ENCODE results near the gene PITPNC1. TPM values are rescaled to one million over a fixed set of nuclear protein-coding genes. Genes with fewer than 3 reads are reported as not detected.

The PITPNC1 gene
- total RNA-seq, 1 experiment from 2014 or later: 20.8 TPM

DNA sequence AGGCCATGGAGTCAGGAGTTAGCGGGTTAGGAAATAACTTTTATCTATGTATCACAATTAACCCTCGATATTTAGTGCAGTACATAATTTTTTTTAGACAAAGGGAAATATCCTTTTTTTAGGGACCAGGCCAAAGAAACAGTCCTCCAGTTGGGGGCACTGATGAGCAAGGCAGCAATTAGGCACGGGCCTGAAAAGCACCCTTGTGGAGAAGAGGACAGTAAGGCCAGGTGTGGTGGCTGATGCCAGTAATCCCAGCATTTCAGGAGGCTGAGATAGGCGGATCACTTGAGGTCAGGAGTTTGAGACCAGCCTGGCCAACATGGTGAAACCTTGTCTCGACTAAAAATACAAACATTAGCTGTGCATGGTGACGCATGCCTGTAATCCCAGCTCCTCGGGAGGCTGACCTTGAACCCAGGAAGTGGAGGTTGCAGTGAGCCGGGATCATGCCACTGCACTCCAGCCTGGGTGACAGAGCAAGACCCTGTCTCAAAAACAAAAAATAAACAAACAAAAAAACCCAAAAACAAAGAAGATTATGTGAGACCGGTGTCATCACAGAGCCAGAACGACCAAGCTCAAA is 182.4 kb downstream of the PITPNC1 start:
- TF ChIP-seq TCF7L2 (IDR thresholded peaks at IDR 0.05; ENCODE audit: low read depth, low read length) (no peak), CTCF (IDR thresholded peaks at IDR 0.05) (peak; percentile 37)
- Histone ChIP-seq H3K9me3 (ENCODE audit: control insufficient read depth, insufficient read depth, low read depth, low read length) (no peaks in the 10 kb centered on the region), H3K27me3 (ENCODE audit: control insufficient read depth, insufficient read depth, low read length) (no peaks in the 10 kb centered on the region), H3K4me3 (ENCODE audit: low read depth in 2 of 2, low read length in 2 of 2) (no peak overlapping the region), H3K27ac (ENCODE audit: low read length) (no peak overlapping the region), H3K36me3 (ENCODE audit: control insufficient read depth, insufficient read depth, low read length) (no peaks in the 10 kb centered on the region), H3K4me1 (ENCODE audit: control insufficient read depth, insufficient read depth, low read length) (no peaks in the 10 kb centered on the region)
- no TSS peak for BruUV-seq (replicated peaks)
- in situ Hi-C loops (cut with HindIII; ENCODE audit: low pct_unique_long_range_greater_than_20kb, low sequenced_read_pairs) (no loop called here), intact Hi-C loops (cut with micrococcal nuclease; ENCODE audit: unreplicated experiment) (no loop called here)
- ChIA-PET POLR2A (no interaction called here), CTCF (no interaction called here)
- ATAC-seq (no peak), DNase-seq (ENCODE audit: low read depth, low spot score) (no peak)

DNA sequence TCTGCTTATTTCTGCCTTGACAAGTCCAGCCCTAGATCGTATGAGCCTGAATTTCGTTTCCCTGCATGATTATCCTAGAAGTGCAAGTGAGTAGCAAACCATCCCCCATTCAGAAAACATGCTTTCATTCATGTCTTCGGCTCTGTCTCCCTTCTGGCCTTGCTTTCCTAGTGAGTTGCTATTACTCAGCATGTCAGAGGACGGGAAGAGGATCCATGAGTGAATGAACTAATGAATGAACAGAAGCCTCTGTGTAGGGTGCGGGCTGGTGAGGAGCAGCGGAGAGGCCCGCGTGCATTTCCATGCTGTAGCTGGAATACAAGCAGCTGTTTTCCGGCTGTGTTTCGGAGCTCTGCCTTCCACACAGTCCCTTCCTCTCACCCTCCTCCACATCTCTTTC is 184.9 kb downstream of the PITPNC1 start:
- in situ Hi-C loops (cut with HindIII; ENCODE audit: low pct_unique_long_range_greater_than_20kb, low sequenced_read_pairs): no loop called here
- H3K4me1 ChIP-seq (ENCODE audit: control insufficient read depth, insufficient read depth, low read length): no peaks in the 10 kb centered on the region
- intact Hi-C loops (cut with micrococcal nuclease; ENCODE audit: unreplicated experiment): no loop called here
- H3K4me3 ChIP-seq (ENCODE audit: low read depth in 2 of 2, low read length in 2 of 2): no peak overlapping the region
- no TSS peak for BruUV-seq (replicated peaks)
- TF ChIP-seq SIN3A (IDR thresholded peaks at IDR 0.05; ENCODE audit: borderline replicate concordance, insufficient read depth, low read depth, low read length) (no peak), TCF7L2 (IDR thresholded peaks at IDR 0.05; ENCODE audit: low read depth, low read length) (no peak), CTCF (IDR thresholded peaks at IDR 0.05) (no peak), REST (IDR thresholded peaks at IDR 0.05; ENCODE audit: insufficient read depth in 1 of 2, low read depth in 2 of 2, low read length in 1 of 2) (no peak), POLR2AphosphoS5 (IDR thresholded peaks at IDR 0.05; ENCODE audit: low read depth, low read length) (no peak)
- ChIA-PET POLR2A (no interaction called here), CTCF (no interaction called here)
- ATAC-seq (no peak), DNase-seq (ENCODE audit: low read depth, low spot score) (no peak)
- no peaks in the 10 kb centered on the region for H3K9me3 ChIP-seq (ENCODE audit: control insufficient read depth, insufficient read depth, low read depth, low read length)
- H3K36me3 ChIP-seq (ENCODE audit: control insufficient read depth, insufficient read depth, low read length): no peaks in the 10 kb centered on the region
- no peaks in the 10 kb centered on the region for H3K27me3 ChIP-seq (ENCODE audit: control insufficient read depth, insufficient read depth, low read length)
- no peak overlapping the region for H3K27ac ChIP-seq (ENCODE audit: low read length)

All from Panc1 (cell line).